NT2/D1 (cell line): ENCODE results near the gene USP5.

ENCODE experiments used
- SUZ12 ChIP-seq: IDR thresholded peaks from 2 replicates; pipeline ENCODE4 v1.6.1; 2011; ENCODE audit not compliant: insufficient read length, insufficient read depth; ENCODE audit errors: extremely low read depth
- YY1 ChIP-seq: IDR thresholded peaks from 2 replicates; pipeline ENCODE4 v1.6.1; 2011; ENCODE audit not compliant: insufficient read length, insufficient read depth
- ZNF274 ChIP-seq: IDR thresholded peaks from 2 replicates; pipeline ENCODE4 v1.6.1; 2011; ENCODE audit warnings: mild to moderate bottlenecking, low read depth, low read length

DNA sequence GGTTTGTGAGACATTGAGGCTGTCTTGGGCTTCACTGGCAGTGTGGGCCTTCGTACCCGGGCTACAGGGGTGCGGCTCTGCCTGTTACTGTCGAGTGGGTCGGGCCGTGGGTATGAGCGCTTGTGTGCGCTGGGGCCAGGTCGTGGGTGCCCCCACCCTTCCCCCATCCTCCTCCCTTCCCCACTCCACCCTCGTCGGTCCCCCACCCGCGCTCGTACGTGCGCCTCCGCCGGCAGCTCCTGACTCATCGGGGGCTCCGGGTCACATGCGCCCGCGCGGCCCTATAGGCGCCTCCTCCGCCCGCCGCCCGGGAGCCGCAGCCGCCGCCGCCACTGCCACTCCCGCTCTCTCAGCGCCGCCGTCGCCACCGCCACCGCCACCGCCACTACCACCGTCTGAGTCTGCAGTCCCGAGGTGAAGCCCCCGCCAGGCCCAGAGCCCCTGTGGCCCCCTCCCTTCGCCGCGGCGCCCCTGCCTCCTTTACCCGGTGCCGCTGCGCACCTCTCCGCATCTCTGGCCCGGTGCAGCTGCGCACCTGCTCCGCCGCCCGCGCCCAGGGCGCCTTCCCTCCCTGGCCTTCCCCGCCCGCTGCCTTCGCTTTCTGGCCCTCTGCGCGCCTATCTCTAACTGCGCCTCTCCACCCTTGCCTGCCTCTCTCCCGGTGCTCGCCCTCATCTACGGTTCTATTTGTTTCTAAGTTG lies 62.4 kb downstream of the USP5 start, which contains the start of gene ENO2:
- no peak for TF ChIP-seq ZNF274
- TF ChIP-seq SUZ12: no peak
- TF ChIP-seq YY1: peak; percentile 6
